RKO (cell line): ENCODE measurements around the gene DENND1B.

Experiments
- DNase-seq: peaks from one replicate; pipeline ENCODE4 v3.0.0-alpha.2; 2016; ENCODE audit warnings: low spot score

DENND1B gene, protein sequence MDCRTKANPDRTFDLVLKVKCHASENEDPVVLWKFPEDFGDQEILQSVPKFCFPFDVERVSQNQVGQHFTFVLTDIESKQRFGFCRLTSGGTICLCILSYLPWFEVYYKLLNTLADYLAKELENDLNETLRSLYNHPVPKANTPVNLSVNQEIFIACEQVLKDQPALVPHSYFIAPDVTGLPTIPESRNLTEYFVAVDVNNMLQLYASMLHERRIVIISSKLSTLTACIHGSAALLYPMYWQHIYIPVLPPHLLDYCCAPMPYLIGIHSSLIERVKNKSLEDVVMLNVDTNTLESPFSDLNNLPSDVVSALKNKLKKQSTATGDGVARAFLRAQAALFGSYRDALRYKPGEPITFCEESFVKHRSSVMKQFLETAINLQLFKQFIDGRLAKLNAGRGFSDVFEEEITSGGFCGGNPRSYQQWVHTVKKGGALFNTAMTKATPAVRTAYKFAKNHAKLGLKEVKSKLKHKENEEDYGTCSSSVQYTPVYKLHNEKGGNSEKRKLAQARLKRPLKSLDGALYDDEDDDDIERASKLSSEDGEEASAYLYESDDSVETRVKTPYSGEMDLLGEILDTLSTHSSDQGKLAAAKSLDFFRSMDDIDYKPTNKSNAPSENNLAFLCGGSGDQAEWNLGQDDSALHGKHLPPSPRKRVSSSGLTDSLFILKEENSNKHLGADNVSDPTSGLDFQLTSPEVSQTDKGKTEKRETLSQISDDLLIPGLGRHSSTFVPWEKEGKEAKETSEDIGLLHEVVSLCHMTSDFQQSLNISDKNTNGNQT

DNA sequence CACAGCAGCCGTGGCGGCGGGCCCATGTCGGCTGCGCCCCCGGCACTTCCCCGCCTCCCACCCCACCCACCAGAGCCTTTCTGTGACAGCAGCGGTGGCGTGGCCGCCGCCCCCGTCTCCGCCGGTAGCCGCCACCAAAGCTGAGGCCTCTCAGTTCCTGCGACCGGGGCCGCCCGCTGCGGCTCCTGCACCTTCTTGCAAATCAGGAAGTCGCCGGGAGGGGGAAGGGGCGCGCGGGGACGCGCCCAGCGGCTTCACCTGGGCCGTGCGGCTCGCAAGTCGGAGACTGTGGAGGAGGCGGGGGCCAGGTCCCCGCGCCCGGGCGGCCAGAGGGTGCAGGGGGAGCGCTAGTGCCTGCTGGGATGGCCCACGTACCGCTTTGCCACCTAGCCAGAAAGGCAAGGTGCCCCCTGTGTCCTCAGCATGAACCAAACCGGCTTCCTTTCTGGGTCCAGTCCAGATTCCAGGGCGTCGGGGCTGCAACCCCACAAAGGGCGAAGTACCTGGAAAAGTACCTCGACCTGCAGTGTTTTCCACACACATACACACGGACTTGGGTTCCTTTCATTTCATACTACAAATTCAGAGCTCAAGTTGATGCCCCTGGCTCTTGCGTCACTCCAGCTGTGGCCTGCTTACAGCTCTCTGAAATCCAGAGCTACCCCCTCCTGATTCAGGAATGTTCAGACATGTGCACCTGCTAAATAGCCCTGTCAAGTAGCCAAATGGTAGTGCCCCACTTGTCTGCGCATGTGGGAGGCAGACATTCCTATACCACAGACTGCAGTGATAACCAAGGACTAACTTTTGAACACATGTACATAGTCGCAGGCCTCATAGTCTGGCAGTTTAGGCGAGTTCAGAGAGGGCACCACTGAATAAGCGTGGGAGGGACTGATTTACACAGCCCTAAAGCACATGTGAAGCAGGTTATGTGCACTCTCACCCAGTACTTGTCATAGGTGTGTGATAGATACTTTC is at the start of gene DENND1B:
TSS of gene DENND1B (minus strand) at position 199 of the 981 bp plus-strand sequence. CDS start 325 bp downstream, outside the sequence.
- no peak for DNase-seq

DNA sequence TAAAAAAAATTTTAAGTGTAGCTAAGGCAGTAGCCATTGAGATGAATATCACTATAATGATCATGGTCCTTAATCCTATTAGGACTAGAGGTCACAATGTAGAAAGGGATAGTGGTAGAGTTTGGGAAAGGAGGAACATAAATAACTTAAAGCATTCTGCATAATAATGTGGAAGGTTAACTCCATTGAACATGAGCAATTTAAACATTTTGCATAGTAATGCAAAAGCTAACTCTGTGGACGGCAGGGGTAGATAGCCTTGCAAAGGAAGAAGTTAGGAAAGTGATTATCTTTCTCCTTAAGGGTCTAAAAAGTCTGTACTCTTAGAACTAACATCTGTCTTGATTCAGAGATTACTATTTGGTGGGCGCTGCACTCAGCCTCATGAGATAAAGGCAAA is 39.0 kb upstream of the DENND1B start:
- no peak for DNase-seq

DNA sequence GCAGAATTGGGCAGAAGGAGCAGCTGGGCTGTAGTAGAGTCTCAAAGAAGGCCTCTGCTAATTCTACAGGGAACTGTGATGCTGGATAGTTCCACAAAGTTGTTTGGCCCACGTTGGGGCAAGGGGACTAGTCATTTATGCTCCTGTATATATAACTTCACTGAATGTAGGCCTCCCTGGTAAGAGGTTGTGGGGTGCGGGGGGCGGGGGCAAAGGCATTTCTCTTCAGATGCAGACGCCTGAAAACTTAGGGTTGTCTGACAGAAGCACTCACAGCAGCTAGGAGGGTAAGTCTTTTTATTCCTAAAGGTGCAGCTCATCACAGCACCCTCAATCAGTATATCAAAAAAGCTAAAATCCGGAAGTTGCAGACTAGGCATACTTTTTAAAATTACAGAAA is 38.5 kb upstream of the DENND1B start:
- no peak for DNase-seq

DNA sequence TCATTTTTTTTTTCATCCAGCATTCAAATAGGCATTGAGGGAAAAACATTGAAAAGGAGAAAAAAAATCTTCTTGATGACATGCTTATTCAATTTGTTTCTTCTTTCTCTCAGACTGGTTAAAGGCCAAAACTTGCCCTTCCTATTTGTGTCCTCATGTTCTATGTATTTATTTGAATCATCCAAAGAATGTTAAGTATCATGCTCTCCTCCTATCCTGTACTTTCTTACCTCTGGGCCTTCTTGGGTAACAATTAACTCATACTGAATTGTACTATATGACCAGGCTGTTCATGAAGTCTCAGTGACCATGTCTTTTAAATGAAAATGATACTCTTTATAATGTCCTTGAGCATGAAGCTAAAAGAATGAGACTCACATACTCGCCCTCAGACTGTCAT is 36.5 kb upstream of the DENND1B start:
- DNase-seq = no peak

DNA sequence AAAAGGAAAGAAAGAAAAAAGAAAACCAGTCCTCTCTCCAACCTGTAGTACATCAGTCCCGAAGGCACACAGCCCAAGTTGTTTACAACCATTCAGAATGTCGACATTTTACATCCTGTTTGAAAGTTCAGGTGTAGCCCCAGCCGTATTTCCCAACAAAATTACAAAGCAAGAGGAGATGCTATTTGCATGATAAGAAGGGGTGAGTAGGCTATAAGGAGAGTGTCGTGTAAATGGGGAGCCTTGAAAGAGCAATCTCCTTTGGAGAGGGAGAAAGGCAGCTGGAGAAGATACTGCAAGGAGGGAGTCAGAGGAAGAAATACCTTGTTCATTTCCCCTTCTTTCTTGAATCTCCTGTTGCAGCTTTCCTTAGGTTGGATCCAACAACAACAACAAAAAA is 35.5 kb upstream of the DENND1B start:
- no peak for DNase-seq

DNA sequence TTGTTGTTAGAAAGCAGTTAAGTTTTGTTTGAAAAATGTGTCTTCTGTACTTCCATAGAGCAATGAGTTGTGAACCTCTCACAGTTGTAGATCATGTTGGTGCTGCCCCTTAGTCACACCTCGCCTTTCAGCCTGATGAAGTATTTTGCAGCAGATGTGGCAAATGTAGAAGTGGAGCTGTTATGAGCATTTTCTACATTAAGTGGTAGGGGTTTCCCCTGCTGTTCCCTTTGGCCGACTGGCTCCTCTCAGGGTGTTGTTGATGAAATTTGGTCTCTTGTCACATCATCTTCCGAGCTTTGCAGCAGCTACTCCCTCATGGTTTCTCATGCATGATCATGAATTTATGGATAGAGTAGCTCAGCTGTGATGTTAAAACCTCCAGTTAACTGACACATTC is 33.6 kb upstream of the DENND1B start:
- DNase-seq = no peak

DNA sequence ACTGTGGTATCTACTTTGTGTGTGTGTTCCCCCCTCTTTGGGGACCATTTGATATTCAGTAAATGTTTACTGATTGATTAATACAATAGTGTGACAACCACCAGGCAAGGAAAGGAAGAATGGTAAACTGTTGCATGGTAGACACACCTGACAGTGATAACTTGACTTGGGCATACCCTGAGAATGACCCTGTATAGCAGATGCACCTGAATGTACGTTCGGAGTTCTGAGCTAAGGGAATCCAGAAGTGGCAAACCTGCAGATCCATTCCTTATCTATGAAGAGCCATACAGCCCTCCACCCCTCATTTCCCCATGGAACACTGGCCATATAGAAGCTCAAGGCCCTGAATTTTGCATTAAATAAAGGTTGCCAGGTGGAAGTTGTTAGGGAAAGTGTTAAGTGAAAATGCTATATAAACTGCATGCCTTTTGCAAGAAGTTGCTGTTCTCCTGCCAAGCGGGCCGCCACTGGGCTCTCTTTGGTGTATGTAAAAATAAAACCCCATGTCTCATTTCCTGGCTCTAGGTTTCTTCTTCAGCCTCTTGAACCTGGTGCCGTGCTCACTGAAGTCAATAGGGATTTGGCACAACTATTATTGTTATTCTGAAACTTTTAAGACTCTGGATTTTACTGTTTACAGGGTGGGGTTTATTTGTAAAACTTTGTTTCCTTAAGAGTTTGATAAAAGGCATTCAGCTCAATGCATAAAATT is 32.6 kb upstream of the DENND1B start:
- DNase-seq = no peak

DNA sequence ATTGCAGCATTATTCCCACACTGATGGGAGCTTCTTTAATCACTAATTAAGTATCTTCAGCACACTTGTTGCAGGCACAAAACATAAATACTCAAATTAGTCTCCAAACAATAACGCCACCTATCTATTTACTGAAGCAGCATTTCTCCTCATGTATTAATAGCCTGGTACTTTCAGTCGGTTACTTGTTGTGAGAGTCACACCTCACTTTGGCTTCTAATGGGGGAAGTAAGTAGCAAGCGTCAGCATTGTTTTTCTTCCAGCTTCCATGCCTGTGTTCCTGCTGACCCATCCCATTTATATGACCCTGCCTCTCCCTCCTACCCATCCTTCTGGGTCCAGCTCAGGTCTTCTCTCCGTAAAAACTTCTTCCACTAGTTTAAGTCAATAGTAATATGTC is 31.9 kb upstream of the DENND1B start:
- DNase-seq = no peak

DNA sequence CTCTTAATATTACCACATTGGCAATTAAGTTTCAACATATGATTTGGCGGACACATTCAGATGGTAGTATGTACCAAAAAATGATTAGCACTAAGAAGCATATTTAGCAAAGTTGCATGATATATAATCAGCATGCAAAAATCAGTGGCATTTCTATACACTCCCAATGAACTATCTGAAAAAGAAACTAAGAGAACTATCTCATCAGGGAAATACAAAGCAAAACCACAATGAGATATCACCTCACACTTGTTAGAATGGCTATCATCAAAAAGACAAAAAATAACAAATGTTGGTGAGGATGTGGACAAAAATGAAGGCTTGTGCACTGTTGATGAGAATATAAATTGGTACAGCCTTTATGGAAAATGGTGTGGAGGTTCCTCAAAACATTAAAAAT is 31.4 kb upstream of the DENND1B start:
- DNase-seq = no peak

DNA sequence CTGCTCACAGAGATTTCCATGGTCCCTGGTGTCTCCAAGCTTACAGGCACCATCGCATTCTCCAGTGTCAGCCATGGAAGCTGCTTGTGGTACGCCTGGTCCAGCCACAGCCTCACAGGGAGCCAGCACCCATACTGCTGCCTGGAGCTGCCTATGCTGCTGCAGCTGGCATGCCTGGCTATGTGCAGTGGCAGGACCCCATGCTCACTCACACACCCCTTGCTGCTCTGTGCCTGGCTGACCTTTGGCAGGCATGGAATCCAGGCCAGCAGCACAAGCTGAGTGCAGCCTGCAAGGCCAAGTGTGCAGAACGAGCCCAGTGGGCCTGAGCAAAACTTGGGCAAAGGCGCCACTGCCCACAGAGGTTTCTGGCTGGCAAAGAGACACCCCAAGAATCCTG is 26.4 kb upstream of the DENND1B start:
- DNase-seq = no peak

DNA sequence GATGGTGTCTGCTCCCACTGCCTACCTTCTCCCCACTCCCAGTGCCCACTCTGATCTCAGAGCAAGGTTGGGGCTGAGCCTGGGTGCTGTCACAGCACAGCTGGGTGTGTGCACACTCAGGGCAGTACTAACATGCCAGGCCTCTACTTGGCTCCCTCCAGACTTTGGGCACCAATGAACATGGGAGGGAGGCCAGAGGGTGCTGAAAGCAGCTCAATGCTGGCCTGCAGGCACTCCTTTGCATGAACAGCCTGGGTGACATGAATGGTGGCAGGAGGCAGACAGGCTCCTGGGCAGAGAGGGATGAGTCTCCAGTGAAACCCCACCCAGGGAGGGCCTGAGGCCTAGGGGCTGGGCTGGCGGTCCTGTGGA is 25.8 kb upstream of the DENND1B start:
- no peak for DNase-seq

DNA sequence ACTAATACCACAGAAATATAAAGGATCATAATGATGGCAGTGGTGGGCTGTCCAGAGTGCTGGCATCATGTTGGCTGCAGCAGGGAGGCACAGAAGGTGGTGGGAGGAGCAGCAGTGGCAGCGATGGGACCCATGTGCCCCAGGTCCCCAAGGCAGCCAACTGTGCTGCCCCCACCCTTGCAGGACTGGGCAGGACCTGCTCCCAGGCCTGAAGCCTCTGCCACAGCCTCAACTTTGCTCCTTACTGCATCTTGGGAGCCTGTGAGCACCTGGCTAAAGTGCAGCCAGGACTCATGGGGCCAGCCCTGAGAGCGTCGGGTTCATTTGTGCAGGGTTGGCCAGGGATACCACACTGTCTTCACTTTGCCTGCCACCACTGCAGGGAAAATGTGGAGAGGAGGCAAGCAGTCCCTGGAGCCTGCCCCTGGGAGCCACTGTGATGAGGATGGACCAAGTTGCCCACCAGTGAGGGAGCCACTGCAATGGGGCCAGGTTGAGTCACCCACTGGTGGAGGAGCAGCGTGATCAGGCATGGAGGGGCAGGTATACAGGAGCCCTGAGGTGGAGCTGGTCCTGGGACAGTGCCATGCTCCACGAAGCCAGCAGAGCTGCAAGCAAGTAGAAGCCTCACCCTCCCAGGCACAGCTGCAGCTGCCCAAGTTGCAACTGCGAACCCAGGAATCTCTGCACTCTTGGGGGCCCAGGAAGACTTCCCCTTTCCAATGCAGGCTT is 25.3 kb upstream of the DENND1B start:
- DNase-seq = no peak

DNA sequence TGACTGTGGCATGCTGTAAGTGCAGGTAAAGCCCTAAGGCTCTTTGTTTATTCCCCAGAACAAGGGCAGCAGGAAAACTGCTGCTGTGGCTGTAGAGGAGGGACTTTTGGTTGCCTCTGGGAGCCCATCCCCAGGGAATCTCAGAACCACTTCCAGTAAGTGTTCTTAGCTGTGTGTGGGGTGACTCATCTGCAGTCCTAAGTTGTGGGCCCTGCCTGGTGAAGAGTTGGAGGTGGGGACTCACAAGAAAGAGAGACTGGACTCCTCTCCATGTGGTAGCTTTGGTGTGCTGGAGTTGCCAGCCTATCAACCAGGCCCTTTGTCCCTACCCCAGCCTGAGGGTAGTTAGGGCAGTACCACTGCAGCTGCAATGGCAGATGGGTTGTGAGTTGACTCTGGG is 24.0 kb upstream of the DENND1B start:
- peak; percentile 1 for DNase-seq

DNA sequence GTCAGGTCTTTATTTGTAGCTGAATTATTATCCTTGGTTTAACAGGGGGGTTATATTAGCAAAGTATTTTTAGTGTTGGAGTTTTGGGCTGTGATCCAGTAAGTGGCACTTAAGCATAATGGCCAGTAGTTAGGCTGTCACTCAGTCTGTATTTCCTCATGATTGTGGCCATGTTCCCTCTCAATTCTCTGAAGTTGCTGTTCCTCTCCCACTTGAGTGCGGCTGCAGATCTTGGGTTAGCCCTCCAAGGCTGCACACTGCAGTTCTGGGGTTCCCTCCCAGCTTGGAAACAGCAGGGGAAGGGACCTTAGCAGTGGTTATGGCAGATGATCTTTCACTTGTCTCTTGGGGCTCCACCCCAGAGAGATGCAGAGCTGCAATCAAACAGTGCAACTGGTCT is 23.2 kb upstream of the DENND1B start:
- no peak for DNase-seq

DNA sequence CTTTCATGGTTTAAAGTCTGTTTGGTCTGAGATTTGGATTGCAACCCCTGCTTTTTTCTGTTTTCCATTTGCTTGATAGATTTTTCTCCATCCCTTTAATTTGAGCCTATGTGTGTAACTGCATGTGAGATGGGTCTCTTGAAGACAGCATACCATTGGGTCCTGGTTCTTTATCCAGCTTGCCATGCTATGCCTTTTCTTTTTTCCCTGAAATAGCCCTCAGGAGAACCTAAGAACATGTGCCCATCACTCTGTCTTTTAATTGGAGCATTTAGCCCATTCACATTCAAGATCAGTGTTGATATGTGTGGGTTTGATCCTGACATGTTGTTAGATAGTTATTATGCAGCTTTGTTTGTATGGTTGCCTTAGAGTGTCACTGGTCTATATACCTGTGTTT is 21.7 kb upstream of the DENND1B start:
- no peak for DNase-seq

DNA sequence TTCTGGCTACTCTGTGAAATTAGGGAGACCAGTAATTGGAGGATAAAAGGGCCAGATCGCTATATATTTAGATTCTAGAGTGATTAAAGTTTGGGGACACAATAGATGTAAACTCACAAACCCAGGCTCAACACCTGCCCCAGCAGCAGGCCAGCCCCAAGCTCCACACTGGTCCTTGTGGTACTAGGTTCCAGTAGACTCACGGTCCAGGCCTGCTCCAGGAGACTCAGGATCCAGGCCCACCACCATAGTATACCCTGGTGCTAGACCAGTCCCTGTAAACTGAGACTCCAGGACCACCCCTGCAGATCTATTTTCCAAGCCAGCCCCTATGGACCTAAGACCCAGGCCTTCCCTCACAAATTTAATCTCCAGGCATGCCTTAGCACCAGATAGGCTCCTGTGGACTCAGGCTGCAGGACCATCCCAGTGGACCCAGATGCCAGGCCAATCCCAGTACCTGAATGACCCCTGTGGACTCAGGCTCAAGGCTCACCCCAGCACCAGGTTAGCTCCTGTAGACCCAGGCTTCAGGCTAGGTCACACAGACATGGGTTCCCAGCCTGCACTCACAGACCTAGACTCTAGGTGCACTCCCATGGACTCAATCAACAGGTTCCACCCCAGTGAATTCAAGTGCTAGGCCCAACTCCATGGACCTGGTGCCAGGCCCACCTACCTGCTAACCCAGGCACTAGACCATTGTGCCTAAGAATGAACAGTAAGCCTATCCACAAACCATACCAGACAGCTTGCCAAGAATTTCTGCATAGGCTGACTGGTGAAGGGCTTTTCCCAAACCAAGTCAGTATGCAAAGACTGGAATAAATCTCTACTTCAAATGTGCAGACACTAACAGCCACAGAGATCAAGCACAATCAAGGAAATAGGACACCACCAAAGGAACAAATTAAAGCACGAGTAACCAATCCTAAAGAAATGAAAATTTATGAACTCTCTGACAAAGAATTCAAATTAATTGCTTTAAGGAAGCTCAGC is 13.8 kb upstream of the DENND1B start:
- DNase-seq = no peak

DNA sequence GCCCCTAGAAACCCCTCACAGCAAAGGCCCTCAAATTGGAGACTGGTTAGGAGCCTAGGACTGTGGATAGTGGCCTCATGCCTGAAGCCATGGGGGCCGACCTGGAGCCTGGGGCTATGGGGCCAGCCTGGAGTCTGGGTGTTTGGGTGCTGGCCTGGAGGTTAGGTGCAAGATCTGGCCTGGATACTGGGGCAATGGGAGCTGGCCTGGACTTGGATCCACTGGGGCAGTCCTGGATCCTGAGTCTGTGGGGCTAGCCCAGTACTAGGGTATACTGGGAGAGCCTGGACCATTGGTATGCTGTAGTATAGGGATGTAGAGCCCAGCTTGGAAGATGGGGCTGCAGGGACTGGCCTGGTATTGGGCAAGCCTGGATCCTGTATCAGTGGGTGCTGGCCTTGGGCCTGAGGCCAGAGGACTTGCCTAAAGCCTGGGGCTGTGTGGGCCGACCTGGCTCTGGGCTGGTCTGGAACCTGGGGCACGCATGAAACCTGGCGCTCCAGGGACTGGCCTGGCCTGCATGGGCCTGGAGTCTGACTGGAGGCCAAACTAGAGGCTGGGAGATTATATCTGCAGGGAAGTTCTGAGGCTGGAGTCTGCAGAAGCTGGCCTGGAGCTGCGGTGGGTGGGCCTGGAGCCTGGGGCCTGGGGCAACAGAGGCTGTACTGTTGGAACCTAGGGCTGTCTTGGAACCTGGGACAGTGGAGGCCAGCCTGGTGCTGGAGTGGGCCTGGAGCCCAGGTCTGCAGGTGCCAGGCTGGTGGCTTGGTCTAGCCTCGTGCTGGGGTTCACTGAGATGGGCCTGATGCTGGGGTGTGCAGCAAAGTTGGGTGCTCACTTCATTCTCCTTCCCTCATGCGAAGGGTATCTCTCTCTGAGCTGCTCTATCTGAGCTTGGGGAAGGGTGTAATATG is 12.6 kb upstream of the DENND1B start:
- DNase-seq = no peak

DNA sequence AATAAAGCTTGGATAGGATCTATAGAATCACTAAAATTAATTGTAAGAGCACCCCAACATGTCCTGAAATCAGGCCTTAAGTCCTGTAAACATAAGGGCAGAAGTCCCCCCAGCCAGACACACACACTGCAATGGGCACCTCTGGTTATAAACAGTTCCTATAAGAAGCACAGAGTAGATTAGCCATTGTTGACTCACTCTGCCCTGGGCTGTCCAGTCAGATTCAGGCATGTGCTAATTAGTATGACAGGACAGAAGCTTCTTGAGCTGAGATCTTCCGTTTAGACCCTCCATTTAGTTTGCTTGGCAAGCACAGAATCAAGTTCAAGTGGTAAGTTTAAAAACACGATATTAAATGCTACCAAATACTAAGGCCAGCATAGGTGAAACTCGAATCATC is 11.8 kb upstream of the DENND1B start:
- DNase-seq = peak; percentile 12

DNA sequence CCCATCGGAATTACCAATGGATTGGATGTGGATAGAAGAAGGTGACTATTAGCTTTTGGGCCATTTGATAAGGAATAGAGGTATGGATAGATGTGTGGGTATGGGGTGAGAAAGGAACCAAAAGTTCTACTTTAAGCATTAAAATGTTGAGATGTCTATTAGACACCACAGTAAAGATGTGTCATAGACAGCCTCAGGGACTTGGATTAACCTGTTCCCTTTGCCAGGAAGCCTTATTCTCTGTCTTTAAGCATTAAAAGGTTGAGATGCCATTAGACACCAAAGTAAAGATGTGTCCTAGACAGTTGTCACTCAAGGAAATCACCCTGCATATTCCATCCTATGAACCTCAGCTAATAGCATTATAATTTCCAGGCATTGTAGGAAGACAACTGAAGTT is 11.0 kb upstream of the DENND1B start:
- DNase-seq = no peak
